T47D (cell line): ENCODE results near the gene DNAJC30.
"Not testable (repeated sequence)": the region's sequence is repeated elsewhere in the genome, so short reads cannot be mapped to it uniquely, and the experiment has no call there.

Experiments used
- DNase-seq, 2 experiments: peaks; one replicate each; pipeline versions ENCODE4 v3.0.0 to v3.0.0-alpha.2; 2011 to 2012; ENCODE audit warnings: low read depth in 1 of 2, low spot score in 1 of 2
- JUND ChIP-seq: IDR thresholded peaks from 2 replicates; pipeline ENCODE4 v1.6.1; 2012; ENCODE audit warnings: low read depth
- in situ Hi-C: cut with HindIII; loops from 2 replicates; pipeline ENCODE4 v1.10.0; 2016; ENCODE audit warnings: low sequenced_read_pairs, low pct_unique_long_range_greater_than_20kb

The DNAJC30 gene

GRCh38 chr7:73668886-73669230 is 14.4 kb downstream of the DNAJC30 start:
- DNase-seq = no peak
- TF ChIP-seq JUND = no peak
- in situ Hi-C loops = no loop called here

GRCh38 chr7:73668103-73668885 is 15.0 kb downstream of the DNAJC30 start:
- in situ Hi-C loops = no loop called here
- no peak for TF ChIP-seq JUND
- peak in 1 of 2 experiments; percentile 68 for DNase-seq

- in situ Hi-C loops = no loop called here
- no peak for TF ChIP-seq JUND
- DNase-seq = peak; percentile 96 to 97
These were observed 15.7 kb downstream of the DNAJC30 start, which contains the start of gene VPS37D for GRCh38 chr7:73667344-73668102. Gene VPS37D, plus strand, starts transcription at chr7:73667831. Its CDS starts 128 bp downstream, at chr7:73667959.

GRCh38 chr7:73663033-73663432 is 20.2 kb downstream of the DNAJC30 start:
- TF ChIP-seq JUND = no peak
- in situ Hi-C loops = no loop called here

GRCh38 chr7:73660594-73660993 is 22.7 kb downstream of the DNAJC30 start:
- DNase-seq, in situ Hi-C loops: not testable (repeated sequence)

More at GRCh38 chr7:73663033-73663432, 20.2 kb downstream of the DNAJC30 start:
- DNase-seq = no peak

- no peak for DNase-seq
- in situ Hi-C loops = no loop called here
- no peak for TF ChIP-seq JUND
These were observed 23.3 kb downstream of the DNAJC30 start for GRCh38 chr7:73659983-73660382.

- in situ Hi-C loops = not testable (repeated sequence)
These were observed 27.9 kb downstream of the DNAJC30 start for GRCh38 chr7:73655309-73655708.

GRCh38 chr7:73652541-73652949 is 30.7 kb downstream of the DNAJC30 start:
- TF ChIP-seq JUND = no peak
- DNase-seq = no peak
- in situ Hi-C loops = no loop called here

More at GRCh38 chr7:73655309-73655708, 27.9 kb downstream of the DNAJC30 start:
- not testable (repeated sequence) for DNase-seq

GRCh38 chr7:73650524-73650923 is 32.7 kb downstream of the DNAJC30 start:
- DNase-seq = peak in 1 of 2 experiments; percentile 30
- in situ Hi-C loops = no loop called here
- no peak for TF ChIP-seq JUND

GRCh38 chr7:73649576-73649975 is 33.7 kb downstream of the DNAJC30 start:
- in situ Hi-C loops = no loop called here

GRCh38 chr7:73648593-73649332 is 34.5 kb downstream of the DNAJC30 start:
- DNase-seq = no peak
- no peak for TF ChIP-seq JUND
- in situ Hi-C loops = no loop called here

More at GRCh38 chr7:73649576-73649975, 33.7 kb downstream of the DNAJC30 start:
- DNase-seq = no peak
- TF ChIP-seq JUND = no peak

GRCh38 chr7:73647725-73648592 is 35.3 kb downstream of the DNAJC30 start:
- no peak for TF ChIP-seq JUND
- in situ Hi-C loops = no loop called here
- peak in 1 of 2 experiments; percentile 47 for DNase-seq
